Fibroblast of skin of scalp (primary cell): ENCODE results near the gene HSBP1. TPM values are rescaled to one million over a fixed set of nuclear protein-coding genes. Genes with fewer than 3 reads are reported as not detected.
A peak's percentile ranks its signal among the peaks of the same experiment; 100 is the strongest.

Experiments used
- DNase-seq: peaks from one replicate; pipeline ENCODE4 v3.0.0-alpha.2; 2013
- polyA plus RNA-seq, 2 experiments: library from polyadenylated mRNA; unstranded; fragments of 120-200 nt; gene quantifications; one replicate each; pipeline ENCODE4 v1.2.1, GENCODE V29; 2013; ENCODE audit not compliant: insufficient read length in 2 of 2

HSBP1 gene
- polyA plus RNA-seq (2013, experiment 1 of 2; ENCODE audit: insufficient read length) = 156 TPM
- polyA plus RNA-seq (2013, experiment 2 of 2; ENCODE audit: insufficient read length) = 155 TPM

DNA sequence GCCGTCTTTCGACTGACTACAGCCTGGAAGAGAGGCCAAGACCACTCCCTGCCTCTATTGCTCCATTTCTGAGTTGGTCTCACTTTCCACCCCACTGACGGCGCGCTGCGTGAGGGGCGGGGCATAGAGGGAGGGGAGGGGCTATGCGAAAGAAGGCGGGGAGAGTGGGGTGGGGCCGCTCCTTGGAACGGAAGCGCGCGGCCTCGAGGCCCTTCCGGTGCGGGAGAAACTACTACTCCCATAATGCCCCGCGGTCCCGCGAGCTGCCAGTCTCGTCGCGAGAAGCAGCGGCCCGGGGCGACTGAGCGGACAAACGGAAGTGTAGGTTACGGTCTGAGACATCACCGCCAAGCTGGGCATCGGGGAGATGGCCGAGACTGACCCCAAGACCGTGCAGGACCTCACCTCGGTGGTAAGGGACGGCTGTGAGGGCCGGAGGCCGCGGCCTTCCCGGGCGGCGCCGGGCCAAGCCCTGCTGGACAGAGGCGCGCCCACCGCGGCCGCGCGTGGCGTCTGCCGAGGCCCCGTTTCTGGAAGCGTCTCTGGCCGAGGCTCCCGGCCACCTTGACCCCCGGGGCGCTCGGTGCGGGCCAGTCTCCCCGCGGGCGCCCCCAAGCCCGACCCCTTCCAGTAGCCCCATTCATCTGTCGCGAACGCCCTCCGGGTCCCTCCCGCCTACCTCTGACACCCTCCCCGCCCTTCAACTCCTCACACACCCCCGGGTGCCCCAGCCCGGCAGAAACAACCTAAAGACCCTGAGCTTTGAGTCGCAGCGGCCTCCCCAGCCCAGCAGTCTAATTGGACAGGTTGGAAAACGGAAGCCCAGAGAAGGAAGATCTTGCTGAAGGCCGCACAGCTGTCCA lies at the start of gene HSBP1:
TSS of gene HSBP1 (plus strand) at position 269 of the 863 bp plus-strand sequence. CDS start at position 368, 99 bp downstream.
- DNase-seq = peak; percentile 93

DNA sequence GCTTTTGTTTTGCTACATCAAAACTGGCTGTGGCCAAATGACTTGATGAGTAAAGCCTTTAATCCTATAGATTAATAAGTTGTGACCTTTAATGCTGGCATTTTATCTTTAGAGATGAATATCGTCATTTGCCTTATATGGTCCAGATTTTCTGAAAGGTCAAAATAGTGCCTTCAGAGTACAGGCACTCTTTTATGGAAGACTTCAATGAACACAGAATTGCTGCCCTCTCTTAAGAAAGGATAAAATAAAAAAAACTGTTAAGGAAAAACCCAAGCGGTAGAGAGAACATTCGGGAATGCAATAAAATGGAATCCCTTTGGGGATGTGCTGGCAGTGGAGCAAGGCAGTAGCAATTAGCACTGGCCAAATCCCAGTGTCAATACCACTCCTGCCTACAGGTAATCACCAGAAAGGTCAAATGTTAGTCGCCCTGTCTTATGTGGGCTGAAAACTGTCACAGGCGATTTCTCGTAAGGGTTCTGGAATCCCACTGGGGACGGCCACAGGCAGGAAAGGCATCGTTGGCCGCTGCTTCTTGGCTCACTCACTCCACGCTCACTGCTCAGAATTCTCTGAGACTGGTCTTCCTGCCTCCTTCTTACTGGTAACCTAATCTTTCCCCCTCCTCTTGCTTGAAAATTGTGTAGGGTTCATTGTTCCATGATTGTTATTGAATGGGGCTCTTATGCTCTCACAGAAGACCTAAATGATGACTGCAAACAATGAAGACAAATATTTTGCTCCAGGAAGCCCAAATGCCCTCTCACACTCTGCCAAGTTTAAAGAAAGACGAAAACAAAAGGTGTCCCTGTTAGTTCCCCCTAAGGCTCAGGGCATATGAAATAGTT lies 45.4 kb upstream of the HSBP1 start:
- DNase-seq = no peak

DNA sequence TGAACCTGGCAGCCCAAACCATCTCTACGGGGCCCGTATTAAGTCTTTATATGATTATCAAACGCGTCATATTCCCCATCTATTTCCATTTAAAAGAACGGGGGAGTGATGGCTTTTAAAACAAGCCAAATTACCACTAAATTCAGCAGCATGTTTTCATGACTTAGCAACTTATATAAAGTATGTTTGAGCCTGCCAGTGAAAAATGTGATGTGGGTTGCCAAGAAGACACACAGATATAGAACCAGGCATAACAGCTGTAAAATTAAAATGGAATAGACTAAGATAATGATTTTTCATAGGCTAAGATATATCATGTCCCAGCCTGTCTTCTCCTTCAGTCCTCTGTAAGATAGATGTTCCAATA lies 44.8 kb upstream of the HSBP1 start:
- no peak for DNase-seq

DNA sequence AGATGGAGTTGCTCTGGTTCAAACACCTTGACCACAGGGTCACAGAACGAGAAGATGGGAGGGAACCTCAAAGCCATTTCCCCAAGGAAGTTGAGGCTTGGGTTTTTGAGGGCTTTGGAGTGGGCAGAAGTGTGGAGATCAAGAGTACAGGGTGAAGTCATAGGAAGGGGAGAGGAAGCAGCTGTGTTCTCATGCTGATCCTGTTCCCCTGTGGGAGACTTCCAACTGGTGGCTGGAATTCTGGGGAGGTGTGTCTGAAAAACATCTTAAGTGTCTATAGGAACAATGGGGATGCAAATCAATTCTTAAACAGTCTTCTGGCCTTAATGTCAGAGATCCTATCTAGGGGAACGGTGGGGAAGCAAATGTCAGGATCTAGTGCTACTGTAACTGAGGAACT lies 38.8 kb upstream of the HSBP1 start:
- DNase-seq = no peak

DNA sequence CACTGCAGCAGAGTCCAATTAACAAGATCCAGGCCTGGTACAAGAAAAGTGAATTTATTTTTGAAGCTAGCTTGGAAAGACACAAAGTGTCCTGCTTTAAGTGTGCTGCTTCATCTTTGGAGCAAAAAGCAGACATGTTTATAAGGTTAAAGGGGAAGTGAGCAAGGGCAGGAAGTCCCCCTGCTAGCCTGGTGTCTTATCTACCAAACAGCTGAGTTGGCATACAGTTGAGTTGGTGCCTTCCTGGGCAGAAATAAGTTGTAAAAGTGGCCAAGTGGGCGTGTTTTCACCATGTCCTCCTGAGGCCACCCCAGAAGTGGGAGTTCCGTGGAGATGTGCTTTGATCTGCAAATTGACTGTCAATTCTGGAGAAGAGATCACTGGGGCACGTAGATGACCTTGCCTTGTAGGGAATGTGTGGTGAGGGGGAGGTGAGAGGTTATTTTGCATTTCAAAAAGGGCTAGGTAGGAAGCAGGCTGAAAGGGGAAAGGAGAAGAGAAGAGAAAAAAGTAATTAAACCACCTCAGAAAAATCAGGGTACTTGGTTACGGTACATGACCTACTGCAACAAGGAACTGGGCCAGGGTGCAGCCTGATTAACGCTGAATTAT lies 38.3 kb upstream of the HSBP1 start:
- DNase-seq = no peak

DNA sequence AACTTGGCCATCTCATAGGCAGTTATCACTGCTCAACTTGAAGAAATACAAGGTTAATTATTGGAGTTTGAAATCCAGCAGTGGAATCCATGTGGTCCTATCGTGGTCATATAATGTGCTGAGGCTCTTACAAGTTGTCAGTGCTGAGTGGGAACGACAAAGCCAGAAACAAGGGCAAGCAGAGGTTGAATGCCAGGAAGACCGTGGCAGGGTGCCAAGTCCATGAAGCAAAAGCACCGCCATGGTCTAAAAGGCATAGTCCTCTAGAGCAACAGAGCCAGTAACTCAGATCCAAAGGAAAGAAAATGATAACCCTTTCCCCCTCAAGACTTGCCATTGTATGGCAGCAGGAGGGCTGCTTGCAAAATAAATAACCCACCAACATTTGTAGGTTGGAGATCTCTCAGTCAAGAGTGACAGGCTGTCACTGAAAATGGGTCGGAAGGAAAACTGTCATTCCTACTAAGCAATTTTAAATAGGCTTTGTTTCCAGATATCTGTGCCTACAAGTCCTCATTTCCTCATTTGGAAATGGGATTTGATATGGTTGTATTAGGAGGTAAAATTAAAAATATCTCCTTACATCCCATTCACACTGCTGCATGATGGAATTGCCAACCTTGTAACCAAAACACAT lies 36.4 kb upstream of the HSBP1 start:
- DNase-seq = no peak

DNA sequence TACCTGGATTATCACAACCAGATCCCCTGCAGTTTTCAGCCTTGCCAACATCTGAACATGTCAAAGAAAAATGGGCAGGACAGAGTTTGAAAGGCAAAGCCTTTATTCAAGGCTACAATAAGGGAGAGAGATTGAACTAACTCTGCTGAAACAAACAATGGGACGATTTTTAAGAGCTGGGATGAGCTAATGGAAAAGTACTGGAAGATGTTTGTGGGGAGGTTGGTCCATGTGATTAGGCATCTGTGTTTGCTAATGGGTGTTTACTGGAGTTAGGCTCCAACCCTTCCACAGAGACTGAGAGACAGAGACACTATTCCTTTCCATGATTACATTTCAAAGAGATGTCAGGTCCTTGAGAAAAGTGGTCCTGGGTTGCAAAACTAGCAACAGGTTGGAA lies 35.0 kb upstream of the HSBP1 start:
- DNase-seq = no peak

DNA sequence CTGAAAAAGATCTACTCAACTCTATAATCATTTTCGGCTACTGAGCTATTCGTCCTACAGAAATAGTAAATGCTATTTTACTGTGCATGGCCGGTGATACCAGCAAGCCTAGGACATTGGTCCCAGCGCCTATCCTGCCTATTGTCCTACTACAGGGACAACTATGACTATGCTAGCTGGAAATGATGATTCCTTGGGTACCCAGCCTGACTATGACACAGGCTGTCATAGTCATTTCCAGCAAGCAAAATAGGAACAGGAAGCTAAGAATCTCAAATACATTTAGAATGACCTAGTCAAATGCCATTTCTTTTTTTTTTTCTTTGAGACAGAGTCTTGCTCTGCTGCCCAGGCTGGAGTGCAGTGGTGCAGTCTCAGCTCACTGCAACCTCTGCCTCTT lies 33.7 kb upstream of the HSBP1 start:
- DNase-seq = no peak

DNA sequence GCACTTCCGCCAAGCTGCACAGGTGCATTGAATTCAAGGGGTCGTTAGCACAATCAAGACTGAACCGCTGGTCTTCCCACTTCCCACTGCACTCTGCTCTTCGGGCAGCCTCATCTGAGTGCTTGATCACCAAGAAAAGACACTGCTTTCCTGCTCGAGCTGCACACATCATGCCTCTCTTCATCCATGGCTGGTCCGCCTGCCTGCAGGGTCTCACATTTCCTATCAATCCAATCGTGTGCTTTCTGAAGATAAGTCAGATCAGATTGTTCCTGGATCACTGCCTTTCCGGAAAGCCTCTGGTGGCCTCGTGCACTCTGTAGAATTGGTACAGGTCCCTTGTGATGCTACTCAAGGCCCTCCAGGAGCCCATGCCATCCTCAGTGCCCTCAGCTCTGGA lies 30.8 kb upstream of the HSBP1 start:
- DNase-seq = no peak

DNA sequence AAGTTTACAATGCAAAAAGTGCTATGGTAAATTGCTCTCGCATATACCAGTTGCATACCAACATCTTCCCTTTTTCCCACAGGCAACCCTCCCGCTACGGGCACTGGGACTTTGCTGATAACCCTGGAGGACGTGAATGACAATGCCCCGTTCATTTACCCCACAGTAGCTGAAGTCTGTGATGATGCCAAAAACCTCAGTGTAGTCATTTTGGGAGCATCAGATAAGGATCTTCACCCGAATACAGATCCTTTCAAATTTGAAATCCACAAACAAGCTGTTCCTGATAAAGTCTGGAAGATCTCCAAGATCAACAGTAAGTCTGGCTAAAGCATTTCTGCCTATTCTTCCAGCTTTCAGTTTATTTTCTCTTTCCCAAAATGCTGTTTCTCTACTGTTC lies 27.9 kb upstream of the HSBP1 start:
- peak; percentile 39 for DNase-seq

DNA sequence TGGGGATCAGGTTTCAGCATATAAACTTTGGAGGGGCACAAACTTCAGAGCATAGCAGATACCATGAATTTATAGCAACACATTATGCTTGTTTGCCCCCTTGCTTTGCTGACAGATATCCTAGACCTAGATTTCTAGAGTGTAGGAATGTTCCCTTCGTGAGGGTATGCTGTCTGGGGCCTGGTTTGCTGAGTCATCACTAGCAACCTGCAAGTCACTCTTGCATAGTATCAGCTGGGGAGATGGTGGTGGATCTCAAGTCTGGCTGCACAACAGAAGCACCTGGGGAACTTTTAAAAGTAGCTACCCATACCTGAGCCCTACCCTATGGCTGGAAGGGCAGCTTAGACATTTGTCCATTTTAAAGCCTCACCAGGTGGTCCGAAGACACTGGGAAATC lies 22.3 kb upstream of the HSBP1 start:
- DNase-seq = no peak

DNA sequence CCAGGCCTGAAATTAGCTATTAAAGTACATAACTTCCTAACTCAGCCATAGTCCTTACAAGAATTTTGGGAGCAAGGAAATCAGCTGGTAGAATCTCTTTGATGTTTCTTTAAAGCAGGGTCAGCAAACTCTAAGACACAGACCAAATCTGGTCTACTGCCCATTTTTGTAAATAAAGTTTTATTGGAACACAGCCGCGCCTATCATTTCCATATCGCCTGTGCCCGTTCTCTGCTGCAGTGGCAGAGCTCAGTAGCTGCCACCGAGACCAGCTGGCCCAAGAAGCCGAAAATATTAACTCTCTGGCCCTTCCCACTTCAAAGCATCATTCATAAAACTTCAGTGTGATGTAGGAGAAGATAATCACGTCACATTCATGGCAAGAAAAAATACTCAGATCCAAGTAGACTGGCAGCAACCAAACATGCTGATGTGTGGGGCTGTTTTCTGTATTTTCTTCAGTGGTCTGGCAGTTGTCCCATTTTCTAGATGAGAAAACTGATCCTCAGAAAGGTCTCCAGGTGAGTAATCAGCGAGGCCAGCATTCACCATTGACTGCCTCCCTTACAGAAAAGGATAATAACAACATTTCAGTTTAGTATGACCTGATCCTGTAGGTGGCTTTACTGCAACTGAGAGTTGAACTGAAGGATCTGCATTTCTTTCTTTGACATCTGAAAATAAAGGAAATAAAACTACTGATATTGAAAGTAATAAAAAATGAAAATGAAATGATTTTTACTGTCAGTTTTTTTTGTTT lies 18.0 kb upstream of the HSBP1 start:
- DNase-seq = no peak

DNA sequence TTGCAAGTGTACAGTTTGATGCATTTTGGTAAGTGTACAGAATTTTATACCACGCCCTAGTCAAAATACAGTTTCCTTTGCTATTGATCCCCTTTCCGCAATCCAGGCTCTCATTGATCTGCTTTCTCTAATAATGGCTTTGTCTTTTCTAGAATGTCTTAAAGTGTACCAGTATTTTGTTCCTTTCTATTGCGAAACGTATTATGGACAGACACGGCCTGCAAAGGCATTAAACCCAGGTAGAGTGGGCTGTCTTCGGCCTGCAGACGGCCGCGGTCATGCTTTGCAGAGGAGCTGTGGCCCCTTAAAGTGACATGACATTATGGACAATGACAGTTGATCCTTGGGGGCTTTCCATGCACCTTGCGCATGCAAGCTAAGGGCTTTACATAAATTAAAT lies 15.9 kb upstream of the HSBP1 start:
- DNase-seq = no peak

DNA sequence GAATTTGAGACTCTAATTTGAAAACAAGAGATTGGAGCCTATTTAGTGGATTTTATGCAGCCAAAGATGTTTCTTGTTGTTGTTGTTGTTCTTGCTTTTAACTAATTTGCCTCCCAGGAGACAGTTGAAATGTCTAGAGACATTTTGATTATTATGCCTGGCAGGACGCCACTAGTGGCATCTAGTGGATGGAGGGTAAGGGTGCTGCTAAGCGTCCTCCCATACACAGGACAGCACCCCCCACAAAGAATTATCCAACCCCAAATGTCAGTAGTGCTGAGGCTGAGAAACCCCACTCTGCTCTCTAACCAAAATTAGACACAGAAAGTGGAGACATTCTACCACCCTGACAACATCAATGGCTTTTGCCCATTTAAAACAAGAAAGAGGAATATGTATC lies 15.4 kb upstream of the HSBP1 start:
- no peak for DNase-seq

DNA sequence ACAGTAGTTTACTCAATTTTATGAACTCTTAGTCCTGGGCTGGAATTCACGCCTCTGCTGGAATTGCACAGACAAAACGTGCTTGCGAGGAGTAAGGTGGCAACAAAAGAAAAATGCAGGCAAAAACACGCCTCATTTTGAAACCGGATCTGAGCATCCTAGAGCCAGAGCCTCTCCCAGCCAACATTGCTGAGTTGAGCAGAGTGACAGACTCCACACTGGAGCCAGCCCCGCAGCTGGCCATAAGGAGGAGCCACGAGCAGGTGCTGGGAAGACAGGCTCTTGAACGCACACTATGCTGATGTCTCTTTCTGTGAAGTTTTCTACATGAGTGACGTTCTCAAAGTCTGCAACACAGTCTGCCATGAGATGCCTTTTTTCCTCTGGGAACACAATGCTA lies 14.6 kb upstream of the HSBP1 start:
- no peak for DNase-seq

DNA sequence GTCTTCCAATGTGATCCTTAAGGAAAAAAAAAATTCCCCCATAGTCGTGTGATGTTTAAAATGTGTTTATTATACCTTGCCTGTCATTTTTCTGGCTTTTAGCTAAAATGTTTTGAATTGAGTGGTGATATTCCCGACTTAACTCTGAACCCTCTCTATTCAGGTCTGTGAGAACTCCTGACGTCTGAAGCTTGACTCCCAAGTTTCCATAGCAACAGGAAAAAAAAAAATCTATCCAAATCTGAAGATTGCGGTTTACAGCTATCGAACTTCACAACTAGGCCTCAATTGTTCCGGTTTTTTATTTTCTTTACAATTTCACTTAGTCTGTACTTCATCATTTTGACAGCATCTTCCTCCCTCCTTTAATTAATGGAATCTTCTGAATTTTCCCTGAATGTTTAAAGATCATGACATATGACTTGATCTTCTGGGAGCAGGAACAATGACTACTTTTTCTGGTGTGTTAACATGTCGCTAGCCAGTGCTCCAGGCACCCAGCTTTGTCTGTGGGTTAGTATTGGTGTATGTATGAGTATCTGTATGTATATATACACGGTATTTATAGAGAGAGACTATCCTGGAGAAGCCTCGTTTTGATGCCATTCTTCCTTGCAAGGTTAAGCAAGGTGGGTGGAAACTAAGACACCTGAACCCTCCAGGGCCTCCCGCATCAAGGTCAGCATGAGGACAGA lies 12.8 kb upstream of the HSBP1 start:
- DNase-seq = no peak

DNA sequence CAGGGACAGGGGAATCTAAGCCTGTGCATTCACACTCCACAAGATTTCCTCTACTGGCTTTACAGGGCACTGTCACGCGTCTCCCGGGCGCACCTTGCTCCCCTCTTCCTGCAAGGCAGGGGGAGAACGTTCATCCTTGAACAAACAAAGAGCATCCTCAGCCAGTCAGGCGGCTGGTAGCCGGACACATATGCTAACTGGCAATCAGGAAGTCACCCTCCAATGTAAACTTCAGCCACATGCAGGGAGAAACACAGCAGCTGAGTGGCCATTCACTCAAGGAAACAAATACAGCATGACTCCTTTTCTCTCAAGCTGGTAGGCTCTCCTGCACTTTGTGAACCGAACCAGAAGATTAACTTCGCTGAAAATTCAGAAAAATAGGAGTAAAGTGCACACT lies 10.8 kb upstream of the HSBP1 start:
- no peak for DNase-seq

DNA sequence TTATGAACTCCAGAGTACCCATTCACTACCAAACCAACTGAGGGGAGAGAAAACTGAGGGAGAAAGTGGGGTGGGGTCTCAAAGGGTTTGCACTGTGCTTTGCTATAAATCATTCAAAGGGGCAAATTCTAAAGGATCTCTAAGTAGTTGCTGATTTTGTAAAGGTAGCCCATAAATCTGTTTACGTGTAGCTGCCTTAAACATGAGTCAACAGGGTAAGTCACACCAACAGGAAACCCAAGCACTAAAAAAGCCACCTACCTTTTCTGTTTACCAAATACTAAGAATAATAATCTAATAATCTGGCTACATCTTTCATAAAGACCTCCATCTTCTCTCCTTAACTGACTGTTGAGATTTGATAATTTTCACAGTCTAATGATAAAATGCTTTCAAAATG lies 8.4 kb upstream of the HSBP1 start:
- no peak for DNase-seq

DNA sequence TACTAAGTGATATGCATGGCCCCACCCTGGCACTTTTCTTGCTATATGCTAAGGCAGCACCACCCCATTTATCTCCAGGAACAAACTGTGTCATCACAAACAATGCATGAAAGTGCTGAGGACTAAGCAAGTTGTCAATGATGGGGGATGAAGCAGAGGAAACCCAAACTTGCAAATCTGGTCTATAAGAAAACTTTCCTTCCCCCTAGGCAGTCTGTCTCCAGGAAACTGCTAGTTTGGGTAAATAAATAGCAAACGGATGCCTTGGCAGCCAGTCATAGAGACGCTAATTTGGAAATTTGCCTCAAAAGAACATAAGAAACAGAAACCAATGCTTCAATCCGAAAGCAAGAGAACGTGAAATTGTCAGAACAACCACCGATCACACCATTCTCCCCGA lies 5.6 kb upstream of the HSBP1 start:
- peak; percentile 81 for DNase-seq

DNA sequence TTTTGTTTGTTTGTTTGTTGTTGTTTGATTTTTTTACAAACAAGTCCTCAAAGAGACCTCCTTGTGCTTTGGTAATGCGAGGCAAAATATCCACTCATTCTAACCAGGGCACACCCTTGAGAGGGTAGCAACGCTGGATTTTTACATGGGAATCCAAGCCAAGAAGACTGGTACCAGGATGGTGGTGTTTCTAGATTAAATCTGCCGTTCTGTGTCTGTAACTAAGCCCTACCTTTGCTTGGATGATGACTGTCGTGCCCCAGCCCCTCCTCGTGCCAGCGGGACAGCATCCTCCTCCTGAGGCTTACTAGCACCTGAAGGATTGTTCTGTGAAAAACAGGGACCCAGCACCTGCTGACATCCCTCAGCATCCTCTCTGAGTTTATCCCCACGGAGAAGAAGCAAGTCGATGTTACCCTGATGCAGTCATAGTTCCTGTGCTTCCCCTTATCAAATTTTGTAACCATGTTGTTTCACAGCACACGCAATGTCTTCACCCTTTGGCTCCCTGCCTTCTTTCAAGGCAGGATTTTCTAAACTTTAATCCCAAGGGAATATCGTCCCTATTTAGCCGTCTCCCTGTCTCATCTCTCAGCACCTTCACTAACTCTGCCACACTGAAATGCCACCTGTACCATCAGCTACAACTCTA lies 5.1 kb upstream of the HSBP1 start:
- DNase-seq = no peak

DNA sequence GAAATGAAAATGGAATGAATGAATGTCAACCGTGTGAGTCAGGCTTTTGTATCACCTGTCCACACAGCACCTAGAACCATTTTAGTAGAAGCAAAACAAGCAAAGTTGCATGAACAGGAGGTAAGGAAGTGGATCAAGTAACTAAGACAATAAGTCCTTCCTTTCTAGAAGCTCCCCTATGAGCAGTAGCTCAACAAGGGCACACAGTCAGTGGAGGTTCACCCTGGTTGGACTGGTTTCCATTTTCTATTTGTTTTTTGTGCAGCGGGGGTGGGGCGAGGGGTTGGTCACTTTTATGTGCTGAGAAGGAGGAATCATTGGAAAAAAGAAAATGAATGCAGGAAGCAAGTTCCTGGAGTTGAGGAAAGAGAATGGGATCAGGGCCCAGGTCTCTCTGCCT lies 4.0 kb upstream of the HSBP1 start:
- DNase-seq = no peak
